NB4 (cell line): ENCODE measurements around the gene HK3.

Source experiments
- CTCF ChIP-seq: IDR thresholded peaks from one replicate; pipeline ENCODE4 v1.5.1; 2012; ENCODE audit warnings: low read depth, low read length
- MAX ChIP-seq: IDR thresholded peaks from 2 replicates; pipeline ENCODE4 v1.6.1; 2011; ENCODE audit warnings: low read depth, low read length
- POLR2A ChIP-seq: IDR thresholded peaks from 2 replicates; pipeline ENCODE4 v1.6.1; 2011; ENCODE audit warnings: mild to moderate bottlenecking; ENCODE audit not compliant: insufficient read length; ENCODE audit errors: extremely low read depth

- TF ChIP-seq CTCF (no peak), POLR2A (no peak), MAX (no peak)
Measured at GRCh38 chr5:176918613-176919012, 19.5 kb upstream of the HK3 start.
